GM23338 (cell line): ENCODE data around the gene MAGEB3.

Experiments
- CREB1 ChIP-seq: fragments of 250-450 bp; sonication (Bioruptor Pico); IDR thresholded peaks from 2 replicates; pipeline ENCODE4 v1.5.0; 2020; ENCODE audit warnings: low read depth, mild to moderate bottlenecking, moderate library complexity
- EZH2 ChIP-seq: fragments of 200-600 bp; sonication (generic); IDR thresholded peaks from one replicate; pipeline ENCODE4 v1.8.0; 2017; ENCODE audit warnings: antibody characterized with exemption, mild to moderate bottlenecking, low read depth; ENCODE audit not compliant: unreplicated experiment
- EZH2phosphoT487 ChIP-seq: fragments of 200-600 bp; sonication (generic); IDR thresholded peaks from one replicate; pipeline ENCODE4 v1.8.1; 2018; ENCODE audit warnings: antibody characterized with exemption; ENCODE audit not compliant: unreplicated experiment
- JUNB ChIP-seq: IDR thresholded peaks from one replicate; pipeline ENCODE4 v1.6.1; 2016; ENCODE audit warnings: antibody characterized with exemption; ENCODE audit not compliant: unreplicated experiment
- POLR2AphosphoS5 ChIP-seq: IDR thresholded peaks from 2 replicates; pipeline ENCODE4 v1.6.1; 2016; ENCODE audit warnings: antibody characterized with exemption, low read depth
- STAT1 ChIP-seq: IDR thresholded peaks from one replicate; pipeline ENCODE4 v1.6.1; 2016; ENCODE audit warnings: antibody characterized with exemption; ENCODE audit not compliant: unreplicated experiment
- TF ChIP-seq, protein P1 (sequence below), 2 experiments: fragments of 200-600 bp in 1 of 2; sonication (generic) in 1 of 2; conservative IDR thresholded peaks; 2 replicates each; pipeline versions ENCODE4 v1.5.1 to v1.6.1; 2016 to 2017; ENCODE audit warnings: antibody characterized with exemption in 2 of 2, low read depth in 2 of 2, mild to moderate bottlenecking in 2 of 2, moderate library complexity in 1 of 2
- TF ChIP-seq, protein P2 (sequence below): IDR thresholded peaks from one replicate; pipeline ENCODE4 v1.6.1; 2018; ENCODE audit warnings: antibody characterized with exemption; ENCODE audit not compliant: unreplicated experiment

DNA sequence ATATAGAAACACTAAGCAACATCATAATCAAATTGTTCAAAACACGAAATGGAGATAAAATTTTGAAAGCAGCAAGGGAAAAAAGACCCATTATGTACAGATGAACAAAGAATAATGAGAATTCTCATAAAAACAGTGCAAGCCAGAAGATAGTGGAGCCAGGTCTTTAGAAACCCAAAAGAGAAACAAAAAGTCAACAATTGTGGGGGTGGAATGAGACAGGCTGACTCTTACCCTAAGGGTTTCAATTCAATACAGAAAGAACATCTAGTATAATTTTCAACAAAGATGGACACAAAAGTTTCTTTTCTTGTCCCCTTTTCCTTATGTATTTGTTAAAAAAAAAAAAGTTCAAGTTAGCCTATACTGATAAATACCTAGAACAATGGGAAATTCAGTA lies 49.1 kb upstream of the MAGEB3 start:
- TF ChIP-seq, protein P1, sequence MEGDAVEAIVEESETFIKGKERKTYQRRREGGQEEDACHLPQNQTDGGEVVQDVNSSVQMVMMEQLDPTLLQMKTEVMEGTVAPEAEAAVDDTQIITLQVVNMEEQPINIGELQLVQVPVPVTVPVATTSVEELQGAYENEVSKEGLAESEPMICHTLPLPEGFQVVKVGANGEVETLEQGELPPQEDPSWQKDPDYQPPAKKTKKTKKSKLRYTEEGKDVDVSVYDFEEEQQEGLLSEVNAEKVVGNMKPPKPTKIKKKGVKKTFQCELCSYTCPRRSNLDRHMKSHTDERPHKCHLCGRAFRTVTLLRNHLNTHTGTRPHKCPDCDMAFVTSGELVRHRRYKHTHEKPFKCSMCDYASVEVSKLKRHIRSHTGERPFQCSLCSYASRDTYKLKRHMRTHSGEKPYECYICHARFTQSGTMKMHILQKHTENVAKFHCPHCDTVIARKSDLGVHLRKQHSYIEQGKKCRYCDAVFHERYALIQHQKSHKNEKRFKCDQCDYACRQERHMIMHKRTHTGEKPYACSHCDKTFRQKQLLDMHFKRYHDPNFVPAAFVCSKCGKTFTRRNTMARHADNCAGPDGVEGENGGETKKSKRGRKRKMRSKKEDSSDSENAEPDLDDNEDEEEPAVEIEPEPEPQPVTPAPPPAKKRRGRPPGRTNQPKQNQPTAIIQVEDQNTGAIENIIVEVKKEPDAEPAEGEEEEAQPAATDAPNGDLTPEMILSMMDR (conservative IDR thresholded peaks at IDR 0.05; ENCODE audit: low read depth in 2 of 2) = no peak
- TF ChIP-seq POLR2AphosphoS5 = no peak
- TF ChIP-seq EZH2 = no peak
- no peak for TF ChIP-seq EZH2phosphoT487
- TF ChIP-seq, protein P2, sequence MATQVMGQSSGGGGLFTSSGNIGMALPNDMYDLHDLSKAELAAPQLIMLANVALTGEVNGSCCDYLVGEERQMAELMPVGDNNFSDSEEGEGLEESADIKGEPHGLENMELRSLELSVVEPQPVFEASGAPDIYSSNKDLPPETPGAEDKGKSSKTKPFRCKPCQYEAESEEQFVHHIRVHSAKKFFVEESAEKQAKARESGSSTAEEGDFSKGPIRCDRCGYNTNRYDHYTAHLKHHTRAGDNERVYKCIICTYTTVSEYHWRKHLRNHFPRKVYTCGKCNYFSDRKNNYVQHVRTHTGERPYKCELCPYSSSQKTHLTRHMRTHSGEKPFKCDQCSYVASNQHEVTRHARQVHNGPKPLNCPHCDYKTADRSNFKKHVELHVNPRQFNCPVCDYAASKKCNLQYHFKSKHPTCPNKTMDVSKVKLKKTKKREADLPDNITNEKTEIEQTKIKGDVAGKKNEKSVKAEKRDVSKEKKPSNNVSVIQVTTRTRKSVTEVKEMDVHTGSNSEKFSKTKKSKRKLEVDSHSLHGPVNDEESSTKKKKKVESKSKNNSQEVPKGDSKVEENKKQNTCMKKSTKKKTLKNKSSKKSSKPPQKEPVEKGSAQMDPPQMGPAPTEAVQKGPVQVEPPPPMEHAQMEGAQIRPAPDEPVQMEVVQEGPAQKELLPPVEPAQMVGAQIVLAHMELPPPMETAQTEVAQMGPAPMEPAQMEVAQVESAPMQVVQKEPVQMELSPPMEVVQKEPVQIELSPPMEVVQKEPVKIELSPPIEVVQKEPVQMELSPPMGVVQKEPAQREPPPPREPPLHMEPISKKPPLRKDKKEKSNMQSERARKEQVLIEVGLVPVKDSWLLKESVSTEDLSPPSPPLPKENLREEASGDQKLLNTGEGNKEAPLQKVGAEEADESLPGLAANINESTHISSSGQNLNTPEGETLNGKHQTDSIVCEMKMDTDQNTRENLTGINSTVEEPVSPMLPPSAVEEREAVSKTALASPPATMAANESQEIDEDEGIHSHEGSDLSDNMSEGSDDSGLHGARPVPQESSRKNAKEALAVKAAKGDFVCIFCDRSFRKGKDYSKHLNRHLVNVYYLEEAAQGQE = no peak
- TF ChIP-seq CREB1 (CRISPR knock-in tag) = no peak
- TF ChIP-seq STAT1 = no peak
- TF ChIP-seq JUNB = no peak
